ENCODE data around the gene EPHB1. TPM values are rescaled to one million over a fixed set of nuclear protein-coding genes. Genes with fewer than 3 reads are reported as not detected.

Gene EPHB1
- total RNA-seq, 2 donors from 2014 or later, result 0.60 TPM; not detected in 1

GRCh38 chr3:135191708-135192107, 396.6 kb downstream of the EPHB1 start:
- H3K9me3 Mint-ChIP-seq, result peaks cover 10 to 13% of the 10 kb centered on the region in 2 donors
- H3K27ac Mint-ChIP-seq, result no peak overlapping the region
- no peak for ATAC-seq
- DNase-seq (ENCODE audit: low spot score in 2 of 2), result no peak
- no peaks in the 10 kb centered on the region for H3K36me3 Mint-ChIP-seq

GRCh38 chr3:135192929-135193328, 397.9 kb downstream of the EPHB1 start:
- H3K9me3 Mint-ChIP-seq, result peaks cover 10 to 13% of the 10 kb centered on the region in 2 donors
- ATAC-seq, result no peak
- no peaks in the 10 kb centered on the region for H3K36me3 Mint-ChIP-seq
- no peak for DNase-seq (ENCODE audit: low spot score in 2 of 2)
- no peak overlapping the region for H3K27ac Mint-ChIP-seq

GRCh38 chr3:135197246-135197645, 402.2 kb downstream of the EPHB1 start:
- DNase-seq (ENCODE audit: low spot score in 2 of 2) (no peak), ATAC-seq (no peak)
- Mint-ChIP-seq H3K9me3 (peaks cover 9% of the 10 kb centered on the region in 2 donors), H3K27ac (no peak overlapping the region), H3K36me3 (no peaks in the 10 kb centered on the region)

- ATAC-seq (no peak), DNase-seq (ENCODE audit: low spot score in 2 of 2) (no peak)
- no peak overlapping the region for H3K27ac Mint-ChIP-seq
- H3K36me3 Mint-ChIP-seq, result no peaks in the 10 kb centered on the region
- H3K9me3 Mint-ChIP-seq, result peaks cover 4 to 7% of the 10 kb centered on the region in 2 donors
Measured at GRCh38 chr3:135197856-135198255, 402.8 kb downstream of the EPHB1 start.

GRCh38 chr3:135199137-135199536, 404.1 kb downstream of the EPHB1 start:
- Mint-ChIP-seq H3K36me3 (no peaks in the 10 kb centered on the region), H3K27ac (no peak overlapping the region), H3K9me3 (peaks cover 6 to 10% of the 10 kb centered on the region in 2 donors)
- no peak for DNase-seq (ENCODE audit: low spot score in 2 of 2)
- no peak for ATAC-seq

GRCh38 chr3:135203026-135203425, 408.0 kb downstream of the EPHB1 start:
- H3K36me3 Mint-ChIP-seq, result no peaks in the 10 kb centered on the region
- no peak for ATAC-seq
- peaks cover 10% of the 10 kb centered on the region in 2 donors for H3K9me3 Mint-ChIP-seq
- DNase-seq (ENCODE audit: low spot score in 2 of 2), result no peak
- H3K27ac Mint-ChIP-seq, result no peak overlapping the region

- ATAC-seq (no peak), DNase-seq (ENCODE audit: low spot score in 2 of 2) (no peak)
- Mint-ChIP-seq H3K9me3 (peaks cover 0 to 5% of the 10 kb centered on the region in 2 donors), H3K27ac (no peak overlapping the region), H3K36me3 (peaks cover 0 to 4% of the 10 kb centered on the region in 2 donors)
Measured at GRCh38 chr3:135213213-135213612, 418.2 kb downstream of the EPHB1 start.

GRCh38 chr3:135213822-135214221, 418.8 kb downstream of the EPHB1 start:
- Mint-ChIP-seq H3K36me3 (peaks cover 0 to 4% of the 10 kb centered on the region in 2 donors), H3K27ac (peak overlapping the region in 1 of 2 donors; percentile 32), H3K9me3 (peaks cover 2 to 7% of the 10 kb centered on the region in 2 donors)
- no peak for ATAC-seq
- no peak for DNase-seq (ENCODE audit: low spot score in 2 of 2)

GRCh38 chr3:135214400-135214799, 419.3 kb downstream of the EPHB1 start:
- no peak for ATAC-seq
- H3K27ac Mint-ChIP-seq, result no peak overlapping the region
- peaks cover 0 to 4% of the 10 kb centered on the region in 2 donors for H3K36me3 Mint-ChIP-seq
- DNase-seq (ENCODE audit: low spot score in 2 of 2), result no peak
- H3K9me3 Mint-ChIP-seq, result peaks cover 6 to 11% of the 10 kb centered on the region in 2 donors

- H3K27ac Mint-ChIP-seq, result no peak overlapping the region
- H3K9me3 Mint-ChIP-seq, result peaks cover 6 to 11% of the 10 kb centered on the region in 2 donors
- ATAC-seq (no peak), DNase-seq (ENCODE audit: low spot score in 2 of 2) (no peak)
- H3K36me3 Mint-ChIP-seq, result peaks cover 0 to 4% of the 10 kb centered on the region in 2 donors
Measured at GRCh38 chr3:135215516-135215915, 420.5 kb downstream of the EPHB1 start.

- DNase-seq (ENCODE audit: low spot score in 2 of 2) (no peak), ATAC-seq (no peak)
- peaks cover 0 to 4% of the 10 kb centered on the region in 2 donors for H3K36me3 Mint-ChIP-seq
- H3K9me3 Mint-ChIP-seq, result peaks cover 6 to 11% of the 10 kb centered on the region in 2 donors
- no peak overlapping the region for H3K27ac Mint-ChIP-seq
Measured at GRCh38 chr3:135216659-135217058, 421.6 kb downstream of the EPHB1 start.

GRCh38 chr3:135217730-135218129, 422.7 kb downstream of the EPHB1 start:
- no peak overlapping the region for H3K27ac Mint-ChIP-seq
- H3K9me3 Mint-ChIP-seq, result peaks cover 6 to 11% of the 10 kb centered on the region in 2 donors
- ATAC-seq (no peak), DNase-seq (ENCODE audit: low spot score in 2 of 2) (no peak)
- H3K36me3 Mint-ChIP-seq, result peaks cover 0 to 4% of the 10 kb centered on the region in 2 donors

- peaks cover 0 to 4% of the 10 kb centered on the region in 2 donors for H3K36me3 Mint-ChIP-seq
- no peak overlapping the region for H3K27ac Mint-ChIP-seq
- H3K9me3 Mint-ChIP-seq, result peaks cover 6 to 11% of the 10 kb centered on the region in 2 donors
- ATAC-seq (no peak), DNase-seq (ENCODE audit: low spot score in 2 of 2) (no peak)
Measured at GRCh38 chr3:135218304-135218703, 423.2 kb downstream of the EPHB1 start.

GRCh38 chr3:135218782-135219181, 423.7 kb downstream of the EPHB1 start:
- H3K9me3 Mint-ChIP-seq, result peaks cover 6 to 11% of the 10 kb centered on the region in 2 donors
- H3K36me3 Mint-ChIP-seq, result peaks cover 0 to 4% of the 10 kb centered on the region in 2 donors
- no peak overlapping the region for H3K27ac Mint-ChIP-seq
- ATAC-seq, result no peak
- DNase-seq (ENCODE audit: low spot score in 2 of 2), result no peak

GRCh38 chr3:135224815-135225362, 429.8 kb downstream of the EPHB1 start:
- H3K36me3 Mint-ChIP-seq, result no peaks in the 10 kb centered on the region
- H3K9me3 Mint-ChIP-seq, result no peaks in the 10 kb centered on the region
- no peak overlapping the region for H3K27ac Mint-ChIP-seq
- ATAC-seq (no peak), DNase-seq (ENCODE audit: low spot score in 2 of 2) (no peak)

- H3K36me3 Mint-ChIP-seq, result no peaks in the 10 kb centered on the region
- ATAC-seq (no peak), DNase-seq (ENCODE audit: low spot score in 2 of 2) (no peak)
- H3K27ac Mint-ChIP-seq, result no peak overlapping the region
- no peaks in the 10 kb centered on the region for H3K9me3 Mint-ChIP-seq
Measured at GRCh38 chr3:135226057-135226456, 431.0 kb downstream of the EPHB1 start.

GRCh38 chr3:135228201-135228600, 433.1 kb downstream of the EPHB1 start:
- no peaks in the 10 kb centered on the region for H3K9me3 Mint-ChIP-seq
- H3K27ac Mint-ChIP-seq, result no peak overlapping the region
- no peak for ATAC-seq
- no peaks in the 10 kb centered on the region for H3K36me3 Mint-ChIP-seq
- no peak for DNase-seq (ENCODE audit: low spot score in 2 of 2)

- DNase-seq (ENCODE audit: low spot score in 2 of 2), result no peak
- Mint-ChIP-seq H3K9me3 (peaks cover under 1 to 2% of the 10 kb centered on the region in 2 donors), H3K36me3 (no peaks in the 10 kb centered on the region), H3K27ac (no peak overlapping the region)
- ATAC-seq, result no peak
Measured at GRCh38 chr3:135229018-135229495, 434.0 kb downstream of the EPHB1 start.

Measured in activated naive CD4-positive, alpha-beta T cell treated with anti-CD3 and anti-CD28 coated beads, Interleukin-2, amount 50 U/mL, for 72 hours (primary cell).